H1 (cell line): ENCODE data around the gene TRAPPC2L. TPM values are rescaled to one million over a fixed set of nuclear protein-coding genes. Genes with fewer than 3 reads are reported as not detected.

Experiments used
- CTCF ChIA-PET: fragments of 300-600 bp; sonication (Branson Sonifier 250); formaldehyde crosslinking; loops from one replicate; lab custom pipeline; 2021; ENCODE audit not compliant: partially characterized antibody; lab: Charles Lee
- POLR2A ChIA-PET: fragments of 300-600 bp; sonication (Branson Sonifier 250); formaldehyde crosslinking; loops from one replicate; lab custom pipeline; 2021; ENCODE audit warnings: inconsistent platforms; ENCODE audit not compliant: partially characterized antibody; lab: Charles Lee
- DNase-seq, 2 experiments: peaks; one replicate each; pipeline versions ENCODE4 v3.0.0 to v3.0.0-alpha.2; 2010 to 2022; ENCODE audit warnings: low spot score in 2 of 2, low read depth in 1 of 2, mixed read lengths in 1 of 2
- FAIRE-seq: peaks from 2 replicates; lab custom pipeline; 2011; peaks lifted over from hg19 to GRCh38; lab: Jason Lieb, UNC
- H2AFZ ChIP-seq: 2 replicates; pipeline ENCODE4 v1.8.1; 2012; ENCODE audit warnings: low read length, inconsistent platforms
- H2AK5ac ChIP-seq: 2 replicates; pipeline ENCODE4 v1.6.1; 2013; ENCODE audit warnings: low read depth, low read length
- H2BK120ac ChIP-seq: replicated peaks from 2 replicates; pipeline ENCODE3; 2013; ENCODE audit warnings: low read depth, low read length, inconsistent platforms
- H2BK12ac ChIP-seq: 2 replicates; pipeline ENCODE4 v1.6.1; 2013; ENCODE audit warnings: low read depth, low read length
- H2BK15ac ChIP-seq: 2 replicates; pipeline ENCODE4 v1.6.1; 2013; ENCODE audit warnings: low read length
- H2BK20ac ChIP-seq: 2 replicates; pipeline ENCODE4 v1.6.1; 2013; ENCODE audit warnings: low read length
- H2BK5ac ChIP-seq: 2 replicates; pipeline ENCODE4 v1.6.1; 2013; ENCODE audit warnings: low read depth, low read length
- H3K14ac ChIP-seq: 2 replicates; pipeline ENCODE4 v1.6.1; 2013; ENCODE audit warnings: inconsistent platforms; ENCODE audit not compliant: insufficient read length
- H3K18ac ChIP-seq: 2 replicates; pipeline ENCODE4 v1.6.1; 2013; ENCODE audit warnings: low read length; ENCODE audit errors: extremely low read depth
- H3K23ac ChIP-seq: 2 replicates; pipeline ENCODE4 v1.6.1; 2013; ENCODE audit warnings: inconsistent platforms; ENCODE audit not compliant: insufficient read length
- H3K23me2 ChIP-seq: 2 replicates; pipeline ENCODE4 v1.6.1; 2013; ENCODE audit warnings: low read depth, low read length
- H3K27ac ChIP-seq: 2 replicates; pipeline ENCODE4 v1.6.1; 2011; ENCODE audit warnings: low read depth, low read length, inconsistent platforms
- H3K27me3 ChIP-seq, 4 experiments: replicated peaks in 1 of 4; 1 replicate in 1 of 4; 2 replicates in 3 of 4; pipeline versions ENCODE4 v1.6.1 to v1.8.1; 2011 to 2013; ENCODE audit warnings: low read length in 3 of 4, mild to moderate bottlenecking in 3 of 4, inconsistent platforms in 2 of 4, mixed read lengths in 2 of 4, moderate library complexity in 1 of 4; ENCODE audit not compliant: control insufficient read depth in 3 of 4, insufficient read depth in 3 of 4; ENCODE audit errors: extremely low read depth in 1 of 4
- H3K36me3 ChIP-seq, 4 experiments: 2 replicates each; pipeline versions ENCODE4 v1.6.1 to v1.8.1; 2011 to 2013; ENCODE audit warnings: mild to moderate bottlenecking in 4 of 4, low read length in 3 of 4, moderate library complexity in 2 of 4, control low read depth in 1 of 4, inconsistent platforms in 1 of 4; ENCODE audit not compliant: insufficient read depth in 4 of 4, control insufficient read depth in 2 of 4
- H3K4ac ChIP-seq: replicated peaks from 2 replicates; pipeline ENCODE3; 2013; ENCODE audit warnings: low read length, low read depth, mixed read lengths, inconsistent platforms; ENCODE audit not compliant: insufficient read length
- H3K4me1 ChIP-seq, 4 experiments: replicated peaks in 1 of 4; 1 replicate in 1 of 4; 2 replicates in 3 of 4; pipeline versions ENCODE4 v1.6.1 to v1.8.1; 2011 to 2013; ENCODE audit warnings: low read length in 3 of 4, inconsistent platforms in 2 of 4, mixed read lengths in 1 of 4; ENCODE audit not compliant: insufficient read depth in 4 of 4, control insufficient read depth in 3 of 4
- H3K4me2 ChIP-seq, 2 experiments: 2 replicates each; pipeline versions ENCODE4 v1.6.1 to v1.8.1; 2011 to 2013; ENCODE audit warnings: low read depth in 2 of 2, low read length in 2 of 2, control low read depth in 1 of 2, inconsistent platforms in 1 of 2, mild to moderate bottlenecking in 1 of 2; ENCODE audit not compliant: insufficient read depth in 1 of 2
- H3K4me3 ChIP-seq, 4 experiments: fragments of 200-600, 300-600 bp in 1 of 4; sonication (generic), shearing (Covaris generic), sonication (Bioruptor Twin) in 1 of 4; 2 replicates each; pipeline versions ENCODE4 v1.5.1 to v1.8.1; 2011 to 2016; ENCODE audit warnings: low read length in 4 of 4, low read depth in 3 of 4, control low read depth in 2 of 4, inconsistent platforms in 2 of 4, mild to moderate bottlenecking in 2 of 4, mixed read lengths in 1 of 4, moderate library complexity in 1 of 4; ENCODE audit not compliant: insufficient read depth in 2 of 4; ENCODE audit errors: extremely low read depth in 1 of 4
- H3K56ac ChIP-seq: replicated peaks from 2 replicates; pipeline ENCODE3; 2013; ENCODE audit warnings: low read depth, mild to moderate bottlenecking, mixed read lengths, low read length, inconsistent platforms; ENCODE audit not compliant: insufficient read length
- H3K79me1 ChIP-seq: 2 replicates; pipeline ENCODE4 v1.6.1; 2013; ENCODE audit warnings: low read depth, low read length, control low read depth
- H3K79me2 ChIP-seq, 2 experiments: 2 replicates each; pipeline versions ENCODE4 v1.6.1 to v1.8.1; 2012 to 2013; ENCODE audit warnings: low read length in 2 of 2, mild to moderate bottlenecking in 2 of 2, inconsistent platforms in 1 of 2; ENCODE audit not compliant: insufficient read depth in 2 of 2, control insufficient read depth in 1 of 2
- H3K9ac ChIP-seq, 4 experiments: replicated peaks in 1 of 4; 1 replicate in 1 of 4; 2 replicates in 3 of 4; pipeline versions ENCODE4 v1.6.1 to v1.8.1; 2011 to 2013; ENCODE audit warnings: low read depth in 3 of 4, low read length in 3 of 4, control low read depth in 2 of 4, mild to moderate bottlenecking in 2 of 4, moderate library complexity in 2 of 4, inconsistent platforms in 1 of 4; ENCODE audit errors: extremely low read depth in 1 of 4
- H3K9me3 ChIP-seq, 2 experiments: 2 replicates each; pipeline versions ENCODE4 v1.6.1 to v1.8.1; 2012 to 2013; ENCODE audit warnings: mild to moderate bottlenecking in 2 of 2, moderate library complexity in 2 of 2, control low read depth in 1 of 2, inconsistent platforms in 1 of 2, low read depth in 1 of 2, low read length in 1 of 2, mixed read lengths in 1 of 2; ENCODE audit not compliant: insufficient read depth in 2 of 2
- H4K20me1 ChIP-seq, 2 experiments: replicated peaks in 1 of 2; 2 replicates each; pipeline versions ENCODE3 to v1.8.1; 2011 to 2013; ENCODE audit warnings: inconsistent platforms in 2 of 2, low read length in 2 of 2, mild to moderate bottlenecking in 1 of 2; ENCODE audit not compliant: insufficient read depth in 2 of 2, control insufficient read depth in 1 of 2
- H4K5ac ChIP-seq: 2 replicates; pipeline ENCODE4 v1.6.1; 2013; ENCODE audit warnings: low read length, low read depth, mixed read lengths, inconsistent platforms; ENCODE audit not compliant: insufficient read length
- H4K8ac ChIP-seq: 2 replicates; pipeline ENCODE4 v1.8.0; 2013; ENCODE audit warnings: mild to moderate bottlenecking, moderate library complexity, low read length, inconsistent platforms; ENCODE audit not compliant: insufficient read depth; ENCODE audit errors: extremely low read depth
- H4K91ac ChIP-seq: replicated peaks from 2 replicates; pipeline ENCODE3; 2013; ENCODE audit warnings: low read length, mixed read lengths, inconsistent platforms; ENCODE audit not compliant: insufficient read length
- RFX5 ChIP-seq: IDR thresholded peaks from 2 replicates; pipeline ENCODE4 v1.6.1; 2011; ENCODE audit warnings: low read depth, low read length, improper control_type of control experiment, borderline replicate concordance
- SRF ChIP-seq: IDR thresholded peaks from 2 replicates; pipeline ENCODE4 v1.6.1; 2011; ENCODE audit warnings: mild to moderate bottlenecking, low read depth, low read length, moderate library complexity
- WGBS, 2 experiments: shearing (Covaris generic) in 1 of 2; methylation state at CpG; one replicate each; pipeline versions ENCODE4 v1.1.6 to v1.1.7; 2013 to 2015; ENCODE audit warnings: low lambda C conversion rate in 2 of 2, mixed read lengths in 2 of 2, inconsistent platforms in 1 of 2, low coverage in 1 of 2, missing lambda C conversion rate in 1 of 2; ENCODE audit not compliant: insufficient replicate concordance in 2 of 2, insufficient coverage in 1 of 2, insufficient read length in 1 of 2; ENCODE audit errors: extremely low coverage in 1 of 2, missing lambda C conversion rate in 1 of 2; 5-methylcytosine and 5-hydroxymethylcytosine counted together
- polyA plus RNA-seq, 7 experiments: library from polyadenylated mRNA; depleted of rRNA in 3 of 7; stranded (reverse) in 5 of 7; unstranded in 2 of 7; fragments of >200 nt in 5 of 7; fragments of 200-250 nt in 2 of 7; gene quantifications; 1 replicate in 5 of 7; 2 replicates in 1 of 7; 4 replicates in 1 of 7; pipeline versions ENCODE4 v1.2.1 to v1.2.3, GENCODE V29; 2011 to 2013; ENCODE audit warnings: missing spikeins in 2 of 7, mixed read lengths in 2 of 7
- total RNA-seq: library from RNA; stranded (reverse); fragmentation: NEBNext Ultra II Directional; extraction: Animal tissue kit (Norgen Biotek cat#: 25700); gene quantifications from 2 replicates; pipeline ENCODE4 v1.2.1, GENCODE V29; 2021

Gene TRAPPC2L
- total and polyA plus RNA-seq, 2 of the 8 experiments (the other 6 are each of a cell fraction or from before 2014, with no cell fraction given): 98.7 to 133 TPM

DNA sequence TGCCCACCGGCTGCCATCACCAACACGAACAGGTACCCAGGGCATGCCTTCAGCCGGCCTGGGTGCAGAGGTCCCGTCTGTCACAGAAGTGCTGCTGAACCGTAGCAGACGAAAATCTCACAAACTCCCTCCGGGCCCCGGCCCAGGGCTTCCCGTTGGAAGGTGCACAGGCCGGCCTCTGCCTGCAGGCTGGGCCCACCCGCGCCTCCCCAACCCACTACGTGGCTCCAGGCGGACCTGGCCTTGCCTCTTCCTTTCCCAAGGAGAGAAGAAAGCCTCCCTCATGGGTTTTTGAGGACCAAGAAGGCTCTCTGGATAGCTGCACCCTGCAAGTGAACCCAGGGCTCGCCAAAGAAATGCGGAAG, 55.0 kb downstream of the TRAPPC2L start:
- DNase-seq: no peak
- H4K8ac ChIP-seq: 0 out of 2 replicates have a peak overlapping the region, but pooled peaks have one; percentile 57
- no peak overlapping the region for H2AFZ ChIP-seq
- no peak overlapping the region for H3K23ac ChIP-seq
- no peaks in the 10 kb centered on the region for H3K36me3 ChIP-seq
- no peak overlapping the region for H3K14ac ChIP-seq
- no peak overlapping the region for H3K4me2 ChIP-seq
- H2AK5ac ChIP-seq: no peak overlapping the region
- TF ChIP-seq SRF: no peak
- no peak for TF ChIP-seq RFX5
- no peak for FAIRE-seq
- H4K20me1 ChIP-seq: peaks cover 0 to 11% of the 10 kb centered on the region in 2 experiments
- WGBS, 2 experiments: 89% methylated on average over 16 of the region's 16 CpGs; no CpG with 5 or more reads in 1 of the 2 experiments
- no peak overlapping the region for H3K27ac ChIP-seq
- no peaks in the 10 kb centered on the region; a peak in 1 of 4 replicates for H3K9me3 ChIP-seq
- no peak overlapping the region for H4K91ac ChIP-seq
- H2BK12ac ChIP-seq: peak overlapping the region; percentile 75; the same call in 1 of the 2 replicates
- H3K27me3 ChIP-seq: no peaks in the 10 kb centered on the region
- ChIA-PET CTCF (interaction anchor here (1.0 kb wide), 1 partner anchor 8 kb away, joined by 3 read pairs; no protein-coding TSS in a partner anchor), POLR2A (no interaction called here)
- H3K9ac ChIP-seq: no peak overlapping the region
- H2BK5ac ChIP-seq: no peak overlapping the region
- H2BK15ac ChIP-seq: no peak overlapping the region
- no peak overlapping the region for H2BK120ac ChIP-seq
- H3K56ac ChIP-seq: no peak overlapping the region
- no peak overlapping the region for H4K5ac ChIP-seq
- no peaks in the 10 kb centered on the region; the same call in none of the 2 replicates for H3K79me1 ChIP-seq
- H3K79me2 ChIP-seq: no peaks in the 10 kb centered on the region
- no peak overlapping the region for H3K4ac ChIP-seq
- peaks cover 0 to 3% (median 0%) of the 10 kb centered on the region in 4 experiments; a peak in 1 of 7 replicates for H3K4me1 ChIP-seq
- H3K23me2 ChIP-seq: no peaks in the 10 kb centered on the region; the same call in 1 of the 2 replicates
- H3K4me3 ChIP-seq: no peak overlapping the region
- H2BK20ac ChIP-seq: no peak overlapping the region
- H3K18ac ChIP-seq: no peak overlapping the region

Other genes starting within 250 kb of the TRAPPC2L start
- gene IL17C, start 218.6 kb upstream of the TRAPPC2L start, total RNA-seq: 1.1 and 1.4 TPM in 2 replicates
- gene IL17C, start 218.6 kb upstream of the TRAPPC2L start, polyA plus RNA-seq (2011; rRNA removed): 1.9 and 3.0 TPM in 2 replicates
- 136 and 161 TPM in 2 replicates for gene CYBA, start 206.1 kb upstream of the TRAPPC2L start, total RNA-seq
- gene CYBA, start 206.1 kb upstream of the TRAPPC2L start, polyA plus RNA-seq (2011; rRNA removed): 254 and 340 TPM in 2 replicates
- gene MVD, start 194.0 kb upstream of the TRAPPC2L start, total RNA-seq: 77.3 and 80.6 TPM in 2 replicates
- 47.2 and 72.1 TPM in 2 replicates for gene MVD, start 194.0 kb upstream of the TRAPPC2L start, polyA plus RNA-seq (2011; rRNA removed)
- gene SNAI3, start 170.6 kb upstream of the TRAPPC2L start, total RNA-seq: 8.5 and 8.7 TPM in 2 replicates
- gene SNAI3, start 170.6 kb upstream of the TRAPPC2L start, polyA plus RNA-seq (2011; rRNA removed): 13.3 and 15.8 TPM in 2 replicates
- 28.7 and 31.2 TPM in 2 replicates for gene RNF166, start 150.7 kb upstream of the TRAPPC2L start, total RNA-seq
- 29.8 and 36.6 TPM in 2 replicates for gene RNF166, start 150.7 kb upstream of the TRAPPC2L start, polyA plus RNA-seq (2011; rRNA removed)
- gene CTU2, start 150.6 kb upstream of the TRAPPC2L start, total RNA-seq: 42.9 and 49.7 TPM in 2 replicates
- gene CTU2, start 150.6 kb upstream of the TRAPPC2L start, polyA plus RNA-seq (2011; rRNA removed): 32.7 and 45.4 TPM in 2 replicates
- gene PIEZO1, start 71.9 kb upstream of the TRAPPC2L start, total RNA-seq: 63.6 and 67.5 TPM in 2 replicates
- gene PIEZO1, start 71.9 kb upstream of the TRAPPC2L start, polyA plus RNA-seq (2011; rRNA removed): 42.3 and 62.6 TPM in 2 replicates
- gene CDT1, start 53.3 kb upstream of the TRAPPC2L start, total RNA-seq: 95.4 and 96.5 TPM in 2 replicates
- gene CDT1, start 53.3 kb upstream of the TRAPPC2L start, polyA plus RNA-seq (2011; rRNA removed): 76.7 and 141 TPM in 2 replicates
- gene APRT, start 45.2 kb upstream of the TRAPPC2L start, total RNA-seq: 221 and 244 TPM in 2 replicates
- 267 and 272 TPM in 2 replicates for gene APRT, start 45.2 kb upstream of the TRAPPC2L start, polyA plus RNA-seq (2011; rRNA removed)
- 17.8 and 22.4 TPM in 2 replicates for gene GALNS, start 180 bp upstream of the TRAPPC2L start, total RNA-seq
- 8.9 and 12.7 TPM in 2 replicates for gene GALNS, start 180 bp upstream of the TRAPPC2L start, polyA plus RNA-seq (2011; rRNA removed)
- gene PABPN1L, start 9.5 kb downstream of the TRAPPC2L start, total RNA-seq: not detected in 2 replicates
- gene PABPN1L, start 9.5 kb downstream of the TRAPPC2L start, polyA plus RNA-seq (2011; rRNA removed): not detected in 2 replicates
- gene CBFA2T3, start 120.1 kb downstream of the TRAPPC2L start, total RNA-seq: 1.3 and 2.7 TPM in 2 replicates
- gene CBFA2T3, start 120.1 kb downstream of the TRAPPC2L start, polyA plus RNA-seq (2011; rRNA removed): 0.51 and 1.5 TPM in 2 replicates
- 22.9 and 27.0 TPM in 2 replicates for gene ACSF3, start 236.7 kb downstream of the TRAPPC2L start, total RNA-seq
- 15.6 and 23.6 TPM in 2 replicates for gene ACSF3, start 236.7 kb downstream of the TRAPPC2L start, polyA plus RNA-seq (2011; rRNA removed)